HepG2 (cell line): ENCODE results near the gene KLB. TPM values are rescaled to one million over a fixed set of nuclear protein-coding genes. Genes with fewer than 3 reads are reported as not detected.

Experiments
- CC2D1A ChIP-seq: sonication (generic); formaldehyde crosslinking; IDR thresholded peaks from 2 replicates; pipeline ENCODE4 v1.8.1; 2023; ENCODE audit warnings: mild to moderate bottlenecking, missing genetic modification reagents
- CSRNP2 ChIP-seq: sonication (generic); formaldehyde crosslinking; conservative IDR thresholded peaks from 2 replicates; pipeline ENCODE4 v1.8.0; 2022; ENCODE audit warnings: low read depth, missing genetic modification reagents
- HDAC6 ChIP-seq: fragments of 200-600 bp; sonication (generic); IDR thresholded peaks from 2 replicates; pipeline ENCODE4 v1.7.0; 2017; ENCODE audit warnings: mild to moderate bottlenecking, antibody characterized with exemption, low read length, low read depth
- HNF1A ChIP-seq, 2 experiments: sonication (generic) in 1 of 2; formaldehyde crosslinking in 1 of 2; IDR thresholded peaks; 2 replicates each; pipeline versions ENCODE4 v1.4.0 to v1.6.1; 2016 to 2020; ENCODE audit warnings: borderline replicate concordance in 1 of 2, low read depth in 1 of 2, mild to moderate bottlenecking in 1 of 2, missing genetic modification reagents in 1 of 2
- MATR3 ChIP-seq: sonication (generic); formaldehyde crosslinking; IDR thresholded peaks from 2 replicates; pipeline ENCODE4 v1.4.0; 2020; ENCODE audit warnings: missing genetic modification reagents
- MBNL3 ChIP-seq: fragments of 250-450 bp; sonication (Bioruptor Pico); conservative IDR thresholded peaks from 2 replicates; pipeline ENCODE4 v1.8.0; 2022; ENCODE audit warnings: mild to moderate bottlenecking, inconsistent platforms
- NFATC3 ChIP-seq: sonication (generic); formaldehyde crosslinking; IDR thresholded peaks from 2 replicates; pipeline ENCODE4 v1.5.1; 2020; ENCODE audit warnings: mild to moderate bottlenecking, missing genetic modification reagents
- NFKB2 ChIP-seq: sonication (generic); formaldehyde crosslinking; IDR thresholded peaks from 2 replicates; pipeline ENCODE4 v1.4.0; 2020; ENCODE audit warnings: missing genetic modification reagents, borderline replicate concordance
- REL ChIP-seq: sonication (generic); formaldehyde crosslinking; conservative IDR thresholded peaks from 2 replicates; pipeline ENCODE4 v1.8.0; 2022; ENCODE audit warnings: mild to moderate bottlenecking, missing genetic modification reagents, moderate library complexity
- RORA ChIP-seq: sonication (generic); formaldehyde crosslinking; IDR thresholded peaks from 2 replicates; pipeline ENCODE4 v1.5.0; 2020; ENCODE audit warnings: mild to moderate bottlenecking, missing genetic modification reagents, moderate library complexity
- STAG1 ChIP-seq: sonication (generic); formaldehyde crosslinking; IDR thresholded peaks from 2 replicates; pipeline ENCODE4 v1.4.0; 2020; ENCODE audit warnings: missing genetic modification reagents
- TARDBP ChIP-seq: sonication (generic); formaldehyde crosslinking; IDR thresholded peaks from 2 replicates; pipeline ENCODE4 v1.8.0; 2022; ENCODE audit warnings: mild to moderate bottlenecking, missing genetic modification reagents
- TCF7L2 ChIP-seq: IDR thresholded peaks from 2 replicates; pipeline ENCODE4 v1.6.1; 2011; ENCODE audit warnings: mild to moderate bottlenecking, low read depth, low read length, moderate library complexity
- ZFP37 ChIP-seq: sonication (generic); formaldehyde crosslinking; IDR thresholded peaks from 2 replicates; pipeline ENCODE4 v1.4.0; 2020; ENCODE audit warnings: missing genetic modification reagents, borderline replicate concordance
- ZMYM4 ChIP-seq: sonication (generic); formaldehyde crosslinking; IDR thresholded peaks from 2 replicates; pipeline ENCODE4 v1.8.1; 2023; ENCODE audit warnings: mild to moderate bottlenecking, missing genetic modification reagents
- ZNF34 ChIP-seq: sonication (generic); formaldehyde crosslinking; IDR thresholded peaks from 2 replicates; pipeline ENCODE4 v1.4.0; 2020; ENCODE audit warnings: mild to moderate bottlenecking, missing genetic modification reagents, borderline replicate concordance
- ZNF562 ChIP-seq: sonication (generic); formaldehyde crosslinking; IDR thresholded peaks from 2 replicates; pipeline ENCODE4 v1.8.0; 2022; ENCODE audit warnings: missing genetic modification reagents, borderline replicate concordance
- ZNF574 ChIP-seq: sonication (generic); formaldehyde crosslinking; IDR thresholded peaks from 2 replicates; pipeline ENCODE4 v1.4.0; 2020; ENCODE audit warnings: missing genetic modification reagents
- ZNF670 ChIP-seq: sonication (generic); formaldehyde crosslinking; IDR thresholded peaks from 2 replicates; pipeline ENCODE4 v1.8.0; 2022; ENCODE audit warnings: mild to moderate bottlenecking, missing genetic modification reagents, borderline replicate concordance
- ZNF746 ChIP-seq: sonication (generic); formaldehyde crosslinking; IDR thresholded peaks from 2 replicates; pipeline ENCODE4 v1.8.0; 2022; ENCODE audit warnings: mild to moderate bottlenecking, missing genetic modification reagents
- ZSCAN5A ChIP-seq: sonication (generic); formaldehyde crosslinking; IDR thresholded peaks from 2 replicates; pipeline ENCODE4 v1.8.0; 2022; ENCODE audit warnings: mild to moderate bottlenecking, missing genetic modification reagents, borderline replicate concordance
- polyA plus RNA-seq, 8 experiments: library from polyadenylated mRNA; depleted of rRNA in 3 of 8; stranded (reverse) in 7 of 8; unstranded in 1 of 8; fragments of >200 nt; fragmentation: Illumina TruSeq in 4 of 8; extraction: Trizol in 4 of 8; gene quantifications; 2 replicates each; pipeline versions ENCODE4 v1.2.1 to v1.2.3, GENCODE V29; 2011 to 2016; ENCODE audit warnings: low read depth in 4 of 8, missing spikeins in 1 of 8, mixed read lengths in 1 of 8; ENCODE audit not compliant: insufficient read depth in 1 of 8
- total RNA-seq, 5 experiments: library from RNA; depleted of rRNA; stranded (reverse); fragments of >200 nt; fragmentation: Illumina TruSeq; extraction: Trizol; gene quantifications; 2 replicates each; pipeline ENCODE4 v1.2.3, GENCODE V29; 2016; ENCODE audit warnings: low read depth in 1 of 5

KLB gene
- total and polyA plus RNA-seq, 2 of the 13 experiments (the other 11 are each of a cell fraction or from before 2014, with no cell fraction given), result 25.3 to 82.0 TPM

DNA sequence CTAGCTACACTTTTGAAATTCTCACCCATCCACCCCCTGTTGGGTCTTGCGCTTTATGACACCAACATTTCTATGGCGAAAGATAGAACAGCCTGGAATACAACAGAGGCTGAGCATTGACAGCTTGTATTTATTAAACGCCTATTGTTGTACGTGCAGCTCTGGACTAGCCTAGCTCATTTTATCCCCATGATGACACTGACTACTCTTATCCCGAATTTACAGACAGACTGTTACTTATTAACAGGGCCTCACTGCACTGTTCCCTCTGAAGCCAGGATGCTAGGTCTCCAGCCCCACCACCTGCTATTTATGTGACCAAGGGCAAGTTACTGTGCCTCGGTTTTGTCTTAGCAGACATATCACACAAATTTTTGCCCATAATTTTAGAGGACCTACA is 39.6 kb upstream of the KLB start (continued):
- no peak for TF ChIP-seq MBNL3 (CRISPR knock-in tag)
- TF ChIP-seq ZNF34 (CRISPR knock-in tag), result no peak
- TF ChIP-seq ZMYM4 (CRISPR knock-in tag), result peak; percentile 48
- no peak for TF ChIP-seq ZNF746 (CRISPR knock-in tag)
- no peak for TF ChIP-seq TCF7L2
- no peak for TF ChIP-seq CC2D1A (CRISPR knock-in tag)
- no peak for TF ChIP-seq ZFP37
- TF ChIP-seq ZSCAN5A, result no peak
- TF ChIP-seq TARDBP (CRISPR knock-in tag), result no peak
- no peak for TF ChIP-seq ZNF574 (CRISPR knock-in tag)
- peak; percentile 90 for TF ChIP-seq HNF1A (IDR thresholded peaks at IDR 0.05; ENCODE audit: low read depth)
- TF ChIP-seq HNF1A (CRISPR knock-in tag; IDR thresholded peaks at IDR 0.05; ENCODE audit: borderline replicate concordance), result peak; percentile 86; the same call in 1 of the 2 replicates
- TF ChIP-seq MATR3 (CRISPR knock-in tag), result no peak
- peak; percentile 28; the same call in 1 of the 2 replicates for TF ChIP-seq STAG1
- TF ChIP-seq RORA (CRISPR knock-in tag), result no peak
- TF ChIP-seq HDAC6, result no peak
- no peak for TF ChIP-seq NFKB2
- TF ChIP-seq ZNF670 (CRISPR knock-in tag), result no peak
- no peak for TF ChIP-seq ZNF562 (CRISPR knock-in tag)
- no peak for TF ChIP-seq NFATC3 (CRISPR knock-in tag)
- 0 out of 2 replicates have a peak, but pooled peaks have one; percentile 1 for TF ChIP-seq REL (CRISPR knock-in tag)
- no peak for TF ChIP-seq CSRNP2
